ENCODE measurements around the gene SPATA32. TPM values are rescaled to one million over a fixed set of nuclear protein-coding genes. Genes with fewer than 3 reads are reported as not detected.
A peak's percentile ranks its signal among the peaks of the same experiment; 100 is the strongest.

The SPATA32 gene
- total RNA-seq, 1 donor from 2014 or later: not detected

GRCh38 chr17:45240905-45241327, 21.0 kb downstream of the SPATA32 start:
- intact Hi-C loops (cut with DNase I): no loop called here
- no peak for ATAC-seq
- DNase-seq: no peak

DNA sequence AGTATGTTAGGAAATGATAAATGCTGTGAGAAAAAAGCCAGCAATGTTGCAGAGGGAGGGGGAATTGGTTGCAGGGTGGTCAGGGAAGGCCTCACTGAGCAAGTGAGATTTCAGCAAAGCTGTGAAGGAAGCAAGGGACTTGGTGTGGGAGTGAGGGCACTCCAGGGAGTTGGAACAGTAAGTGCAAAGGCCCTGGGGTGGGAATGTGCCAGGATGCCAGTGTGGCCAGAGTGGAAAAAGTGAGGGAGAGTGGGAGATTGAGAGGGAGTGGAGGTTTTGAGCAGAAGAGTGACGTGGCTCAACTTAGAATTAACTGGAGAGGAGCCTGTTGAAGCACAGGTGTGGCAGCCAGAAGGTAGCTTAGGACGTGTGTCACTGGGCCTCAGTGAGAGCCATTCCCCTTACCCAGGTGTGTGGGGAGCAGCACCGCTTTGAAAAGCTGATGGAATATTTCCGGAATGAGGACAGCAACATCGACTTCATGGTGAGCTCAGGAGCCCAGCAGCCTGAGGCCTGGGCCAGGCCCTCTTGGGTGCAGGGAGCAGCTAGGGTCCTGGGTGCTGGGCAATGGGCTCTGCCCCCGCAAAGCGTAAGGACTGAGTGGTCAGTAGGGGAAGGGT, 23.6 kb downstream of the SPATA32 start:
- H3K27ac ChIP-seq: no peak overlapping the region
- ATAC-seq: no peak
- TF ChIP-seq CTCF (IDR thresholded peaks at IDR 0.05): no peak
- H3K27me3 ChIP-seq: no peaks in the 10 kb centered on the region
- H3K4me3 ChIP-seq: no peak overlapping the region
- H3K36me3 ChIP-seq: peaks cover 26% of the 10 kb centered on the region
- DNase-seq: no peak
- H3K9me3 ChIP-seq: no peaks in the 10 kb centered on the region
- intact Hi-C loops (cut with DNase I): no loop called here
- H3K4me1 ChIP-seq: no peaks in the 10 kb centered on the region

More at GRCh38 chr17:45240905-45241327, 21.0 kb downstream of the SPATA32 start:
- H3K9me3 ChIP-seq: no peaks in the 10 kb centered on the region
- no peak overlapping the region for H3K27ac ChIP-seq
- H3K4me3 ChIP-seq: peak overlapping the region; percentile 36
- no peaks in the 10 kb centered on the region for H3K27me3 ChIP-seq
- peaks cover 40% of the 10 kb centered on the region for H3K36me3 ChIP-seq
- TF ChIP-seq CTCF (IDR thresholded peaks at IDR 0.05): no peak
- H3K4me1 ChIP-seq: no peaks in the 10 kb centered on the region

GRCh38 chr17:45237686-45238085, 24.2 kb downstream of the SPATA32 start:
- Histone ChIP-seq H3K9me3 (no peaks in the 10 kb centered on the region), H3K4me1 (no peaks in the 10 kb centered on the region), H3K36me3 (peaks cover 23% of the 10 kb centered on the region), H3K27me3 (no peaks in the 10 kb centered on the region), H3K4me3 (no peak overlapping the region), H3K27ac (no peak overlapping the region)
- no peak for TF ChIP-seq CTCF (IDR thresholded peaks at IDR 0.05)
- intact Hi-C loops (cut with DNase I): no loop called here
- ATAC-seq (no peak), DNase-seq (no peak)

- intact Hi-C loops (cut with DNase I): no loop called here
- ATAC-seq (no peak), DNase-seq (no peak)
- Histone ChIP-seq H3K27ac (no peak overlapping the region), H3K27me3 (no peaks in the 10 kb centered on the region), H3K36me3 (peaks cover 23% of the 10 kb centered on the region), H3K4me3 (no peak overlapping the region), H3K9me3 (no peaks in the 10 kb centered on the region), H3K4me1 (no peaks in the 10 kb centered on the region)
- TF ChIP-seq CTCF (IDR thresholded peaks at IDR 0.05): no peak
Observed at GRCh38 chr17:45236282-45236606, 25.6 kb downstream of the SPATA32 start.

DNA sequence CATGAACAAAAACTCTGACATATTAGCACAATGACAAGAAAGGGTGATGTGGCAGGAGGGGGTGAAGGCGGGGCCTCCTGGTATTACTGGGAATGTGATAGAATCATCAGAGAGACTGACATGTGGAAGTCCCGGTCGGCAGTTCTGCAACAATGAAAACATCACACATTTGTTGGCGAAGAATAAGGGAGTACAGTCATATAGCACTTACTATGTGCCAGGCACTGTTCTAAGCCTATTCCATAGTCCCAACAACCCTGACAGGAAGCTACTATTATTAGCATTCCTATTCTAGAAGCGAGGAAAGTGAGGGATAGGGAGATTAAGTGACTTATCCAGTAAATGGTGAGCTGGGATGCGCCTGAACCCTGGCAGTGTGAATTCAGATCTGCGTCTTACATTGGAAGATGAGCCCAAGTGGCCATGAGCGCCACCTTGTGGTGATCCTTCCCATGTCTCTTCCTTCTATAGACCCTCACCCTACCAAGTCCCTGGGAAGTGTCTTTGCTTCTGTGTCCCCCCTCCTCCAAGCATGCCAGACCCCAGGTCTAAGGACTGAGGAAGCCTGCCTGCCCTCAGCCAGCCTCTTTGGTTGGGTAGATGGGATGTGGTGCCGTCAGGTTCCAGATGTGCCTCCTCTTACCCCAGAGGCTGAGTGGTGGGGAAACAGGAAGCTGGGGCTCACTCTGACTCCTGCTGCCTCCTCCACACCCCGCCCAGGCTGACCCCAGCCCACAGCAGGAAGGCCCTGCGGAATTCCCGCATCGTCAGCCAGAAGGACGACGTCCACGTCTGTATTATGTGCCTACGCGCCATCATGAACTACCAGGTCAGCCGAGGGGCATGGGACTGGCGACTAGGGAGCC, 26.2 kb downstream of the SPATA32 start:
- no peak overlapping the region for H3K4me3 ChIP-seq
- no peaks in the 10 kb centered on the region for H3K27me3 ChIP-seq
- H3K36me3 ChIP-seq: peaks cover 20% of the 10 kb centered on the region
- peak; percentile 79 for ATAC-seq
- H3K27ac ChIP-seq: no peak overlapping the region
- DNase-seq: peak; percentile 83
- peak; percentile 81 for TF ChIP-seq CTCF (IDR thresholded peaks at IDR 0.05)
- H3K9me3 ChIP-seq: no peaks in the 10 kb centered on the region
- H3K4me1 ChIP-seq: no peaks in the 10 kb centered on the region
- intact Hi-C loops (cut with DNase I): no loop called here

Data from upper lobe of right lung (tissue), 1 donor.